Cardiac septum (tissue), 1 donor: ENCODE results near the gene APLN. TPM values are rescaled to one million over a fixed set of nuclear protein-coding genes. Genes with fewer than 3 reads are reported as not detected.

Experiments used
- DNase-seq: peaks from one replicate; pipeline ENCODE4 v3.0.0-alpha.2; 2020; ENCODE audit warnings: low spot score
- intact Hi-C: fragments of 100-400 bp; cut with DNase I; formaldehyde crosslinking; loops from one replicate; pipeline ENCODE4 v1.14.0; 2022
- total RNA-seq: library from RNA; stranded (reverse); fragmentation: NEBNext Ultra II Directional; extraction: Animal tissue kit (Norgen Biotek cat#: 25700); gene quantifications from one replicate; pipeline ENCODE4 v1.2.1, GENCODE V29; 2021
- donor health status: DM: no; HTN: no; CAD: no.

The APLN gene
- total RNA-seq, 1 donor from 2014 or later, result 6.2 TPM

- no peak for DNase-seq
- intact Hi-C loops, result no loop called here
Measured at GRCh38 chrX:129665916-129666644, 11.3 kb upstream of the APLN start.

- no peak for DNase-seq
- intact Hi-C loops, result no loop called here
Measured at GRCh38 chrX:129663171-129663570, 8.4 kb upstream of the APLN start.

GRCh38 chrX:129661369-129661768 is 6.6 kb upstream of the APLN start:
- intact Hi-C loops, result no loop called here
- DNase-seq, result no peak

- DNase-seq, result no peak
- intact Hi-C loops, result no loop called here
Measured at GRCh38 chrX:129659861-129660260, 5.1 kb upstream of the APLN start.

- no peak for DNase-seq
- intact Hi-C loops, result no loop called here
Measured at GRCh38 chrX:129659141-129659540, 4.4 kb upstream of the APLN start.

DNA sequence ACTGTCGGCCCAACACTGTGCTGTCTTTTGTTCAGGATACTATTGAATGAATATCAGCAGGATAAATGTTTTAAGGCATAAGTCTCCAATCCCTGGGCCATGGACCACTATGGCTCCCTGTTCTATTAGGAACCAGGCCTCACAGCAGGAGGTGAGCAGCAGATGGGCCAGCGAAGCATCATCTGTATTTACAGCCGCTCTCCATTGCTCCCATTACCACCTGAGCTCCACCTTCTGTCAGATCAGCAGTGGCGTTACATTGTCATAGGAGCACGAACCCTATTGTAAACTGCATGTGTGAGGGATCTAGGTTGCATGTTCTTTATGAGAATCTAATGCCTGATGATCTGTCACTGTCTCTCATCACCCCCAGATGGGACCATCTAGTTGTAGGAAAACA is 3.7 kb upstream of the APLN start:
- intact Hi-C loops, result no loop called here
- no peak for DNase-seq

- no peak for DNase-seq
- intact Hi-C loops, result no loop called here
Measured at GRCh38 chrX:129655547-129656249, 942 bp upstream of the APLN start.

- intact Hi-C loops, result loop anchor here (5.0 kb wide), 1 partner anchor 53 kb away; no protein-coding TSS in a partner anchor
- no peak for DNase-seq
Measured at GRCh38 chrX:129653971-129654651, 645 bp downstream of the APLN start.

DNA sequence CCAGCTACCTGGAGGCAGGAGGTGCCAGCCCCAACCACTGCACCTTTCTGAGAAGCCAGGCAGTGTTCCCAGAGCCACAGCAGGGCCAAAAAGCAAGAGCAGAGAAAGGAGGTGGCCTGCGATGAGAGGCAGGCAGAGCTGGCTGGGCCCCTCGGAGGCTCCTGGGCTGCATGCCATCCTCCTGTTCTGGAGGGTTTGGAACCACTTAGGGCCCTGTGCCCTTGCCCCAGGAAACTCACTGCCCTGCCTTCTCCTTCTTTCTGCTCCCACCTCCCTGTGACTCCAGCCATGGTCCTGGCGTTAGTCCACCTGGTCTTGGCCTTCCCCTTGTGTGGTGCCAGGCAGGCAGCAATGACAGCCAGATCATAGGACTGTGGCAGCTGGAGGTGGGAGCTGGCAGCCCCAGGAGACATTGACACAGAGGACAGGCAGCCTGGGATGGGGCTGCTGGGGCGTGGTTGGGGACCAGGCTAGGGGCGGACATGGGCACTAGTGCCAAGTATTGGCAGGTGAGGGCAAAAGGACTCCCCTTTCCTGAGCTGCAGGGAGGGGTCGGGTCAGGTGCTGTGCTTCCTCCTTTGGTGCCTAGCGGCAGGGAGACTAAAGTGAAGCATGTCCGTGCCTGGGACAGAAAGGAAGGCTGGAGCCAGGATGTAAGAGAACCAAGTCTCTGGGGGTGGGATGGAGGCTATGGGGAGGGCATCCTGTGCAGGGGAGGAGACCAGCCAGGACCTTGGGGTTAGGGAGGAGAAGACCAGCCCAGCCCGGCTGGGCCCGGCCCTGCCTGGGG is 1.4 kb downstream of the APLN start:
- intact Hi-C loops, result loop anchor here (5.0 kb wide), 1 partner anchor 54 kb away; no protein-coding TSS in a partner anchor
- no peak for DNase-seq

GRCh38 chrX:129652565-129653169 is 2.1 kb downstream of the APLN start:
- intact Hi-C loops, result loop anchor here (5.0 kb wide), 1 partner anchor 55 kb away; no protein-coding TSS in a partner anchor
- DNase-seq, result no peak

GRCh38 chrX:129651756-129652564 is 2.8 kb downstream of the APLN start:
- intact Hi-C loops, result loop anchor here (5.0 kb wide), 1 partner anchor 55 kb away; no protein-coding TSS in a partner anchor

GRCh38 chrX:129650821-129651510 is 3.8 kb downstream of the APLN start:
- intact Hi-C loops, result loop anchor here (5.0 kb wide), 1 partner anchor 56 kb away; no protein-coding TSS in a partner anchor
- DNase-seq, result no peak

More at GRCh38 chrX:129651756-129652564, 2.8 kb downstream of the APLN start:
- no peak for DNase-seq

- DNase-seq, result no peak
- intact Hi-C loops, result loop anchor here (5.0 kb wide), 1 partner anchor 57 kb away; no protein-coding TSS in a partner anchor
Measured at GRCh38 chrX:129650183-129650689, 4.5 kb downstream of the APLN start.

- intact Hi-C loops, result loop anchor here (5.0 kb wide), 1 partner anchor 58 kb away; no protein-coding TSS in a partner anchor
- DNase-seq, result no peak
Measured at GRCh38 chrX:129649268-129650182, 5.2 kb downstream of the APLN start.

DNA sequence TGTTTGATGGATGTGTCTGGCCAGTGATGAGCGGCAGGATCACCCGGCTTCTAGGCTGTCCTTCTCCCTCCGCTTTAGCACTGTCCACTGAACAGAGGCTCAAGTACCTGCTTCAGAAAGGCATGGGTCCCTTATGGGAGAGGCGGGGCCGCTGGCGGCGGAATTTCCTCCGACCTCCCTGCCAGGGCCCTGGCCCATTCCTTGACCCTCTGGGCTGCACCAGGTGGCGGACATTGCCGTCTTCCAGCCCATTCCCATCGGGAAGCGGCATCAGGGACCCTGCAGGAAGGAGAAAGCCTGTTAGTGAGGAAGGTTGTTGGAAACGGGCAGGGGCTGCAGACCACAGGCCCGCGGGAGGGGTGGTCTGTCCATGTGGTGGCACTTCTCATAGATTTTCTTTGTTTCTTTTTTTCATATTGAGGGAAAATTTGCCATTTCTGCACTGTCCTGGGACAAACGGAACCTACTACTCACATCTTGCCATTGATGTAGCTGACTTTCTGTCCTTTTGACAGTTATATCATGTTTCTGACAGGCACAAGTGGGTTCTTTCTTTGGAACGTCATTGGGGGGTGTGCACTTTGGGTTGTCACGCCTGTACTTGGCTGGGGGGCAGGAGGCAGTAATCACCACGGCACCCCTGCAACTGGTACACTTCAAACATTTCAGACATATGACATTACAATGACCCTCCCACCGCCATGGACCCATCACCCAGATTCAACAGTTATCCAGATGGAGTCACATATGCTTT is 6.1 kb downstream of the APLN start:
- DNase-seq, result no peak
- intact Hi-C loops, result no loop called here
